ENCODE data around the gene SLC27A2.

The SLC27A2 gene

GRCh38 chr15:50236433-50236832 lies 54.4 kb downstream of the SLC27A2 start:
- in situ Hi-C loops (cut with HindIII; ENCODE audit: low sequenced_read_pairs) = no loop called here
- no peak overlapping the region for H3K4me3 ChIP-seq (ENCODE audit: low read depth, low read length)
- TF ChIP-seq CTCF (IDR thresholded peaks at IDR 0.05; ENCODE audit: low read depth, low read length, missing control alignments) = no peak
- no peak for DNase-seq (ENCODE audit: low read depth)

GRCh38 chr15:50238255-50238654 lies 56.3 kb downstream of the SLC27A2 start:
- no peak for DNase-seq (ENCODE audit: low read depth)
- in situ Hi-C loops (cut with HindIII; ENCODE audit: low sequenced_read_pairs) = no loop called here
- TF ChIP-seq CTCF (IDR thresholded peaks at IDR 0.05; ENCODE audit: low read depth, low read length, missing control alignments) = no peak
- H3K4me3 ChIP-seq (ENCODE audit: low read depth, low read length) = no peak overlapping the region

DNA sequence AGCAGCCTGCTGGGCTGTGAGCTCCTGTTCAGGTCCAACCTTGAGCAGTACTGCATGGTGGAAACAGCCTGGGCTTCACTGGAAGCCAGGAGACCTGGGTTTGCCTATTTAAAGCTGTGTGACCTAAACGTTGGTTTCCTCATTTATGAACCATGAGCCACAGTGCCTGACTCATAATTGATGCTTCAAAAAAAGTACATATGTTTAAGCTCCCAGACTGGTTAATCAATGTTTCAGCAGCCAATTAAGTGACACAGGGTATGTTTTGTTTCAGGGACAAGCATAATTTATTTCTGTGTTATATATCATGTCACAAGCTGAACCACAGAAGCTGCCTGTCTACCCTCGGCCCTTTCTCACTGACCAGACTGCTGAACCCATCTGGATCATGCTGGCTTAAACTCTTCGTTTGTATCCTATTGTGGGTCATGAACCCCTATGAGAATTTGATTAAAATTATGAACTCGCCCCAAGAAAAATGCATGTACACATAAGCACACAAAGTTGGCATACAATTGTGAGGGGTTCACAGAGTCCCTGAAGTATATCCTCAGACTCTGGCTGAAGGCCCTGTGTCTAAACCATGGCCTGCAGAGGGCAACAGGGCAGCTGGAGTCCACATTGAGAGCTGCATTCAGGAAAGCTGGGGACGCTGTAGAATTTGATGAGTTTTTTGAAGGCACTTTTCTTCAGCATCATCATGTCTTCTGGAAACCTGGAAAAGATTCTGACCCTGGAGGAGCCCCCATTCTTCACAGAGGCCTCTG lies 59.9 kb downstream of the SLC27A2 start:
- in situ Hi-C loops (cut with HindIII; ENCODE audit: low sequenced_read_pairs) = no loop called here
- no peak for DNase-seq (ENCODE audit: low read depth)
- TF ChIP-seq CTCF (IDR thresholded peaks at IDR 0.05; ENCODE audit: low read depth, low read length, missing control alignments) = no peak
- H3K4me3 ChIP-seq (ENCODE audit: low read depth, low read length) = no peak overlapping the region

- TF ChIP-seq CTCF (IDR thresholded peaks at IDR 0.05; ENCODE audit: low read depth, low read length, missing control alignments) = no peak
- DNase-seq (ENCODE audit: low read depth) = no peak
- H3K4me3 ChIP-seq (ENCODE audit: low read depth, low read length) = no peak overlapping the region
- in situ Hi-C loops (cut with HindIII; ENCODE audit: low sequenced_read_pairs) = no loop called here
Measured at GRCh38 chr15:50244153-50244552, 62.2 kb downstream of the SLC27A2 start.

DNA sequence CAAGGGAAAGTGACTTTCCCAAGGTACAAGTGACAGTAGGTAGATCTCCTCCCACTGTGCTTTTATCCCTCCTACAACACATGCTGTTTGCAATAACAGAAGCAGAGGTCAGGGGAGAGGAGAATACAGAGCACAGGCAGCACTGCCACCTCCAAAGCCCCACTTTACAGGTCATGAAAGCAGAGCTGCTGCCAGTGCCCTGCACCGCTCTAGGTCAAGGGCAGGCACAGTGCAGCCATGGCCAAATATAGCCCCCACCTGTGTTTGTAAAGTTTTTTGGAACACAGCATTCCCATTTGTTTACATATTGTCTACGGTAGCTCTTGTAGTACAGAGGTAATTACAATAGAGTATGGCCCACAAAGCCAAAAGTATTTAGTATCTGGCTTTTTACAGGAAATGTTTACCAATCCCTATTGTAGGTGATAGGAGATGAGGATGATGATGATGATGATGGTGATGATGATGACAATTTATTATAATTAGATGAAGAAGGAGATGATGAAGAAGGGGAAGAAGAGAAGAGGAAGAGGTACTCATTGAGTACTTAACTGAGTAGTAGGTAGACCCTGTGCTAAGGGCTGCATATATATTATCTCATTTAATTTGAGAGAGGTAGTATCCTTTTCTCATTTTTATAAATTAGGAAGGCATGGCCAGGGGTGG lies 63.1 kb downstream of the SLC27A2 start:
- H3K4me3 ChIP-seq (ENCODE audit: low read depth, low read length) = no peak overlapping the region
- no peak for DNase-seq (ENCODE audit: low read depth)
- in situ Hi-C loops (cut with HindIII; ENCODE audit: low sequenced_read_pairs) = no loop called here
- no peak for TF ChIP-seq CTCF (IDR thresholded peaks at IDR 0.05; ENCODE audit: low read depth, low read length, missing control alignments)

DNA sequence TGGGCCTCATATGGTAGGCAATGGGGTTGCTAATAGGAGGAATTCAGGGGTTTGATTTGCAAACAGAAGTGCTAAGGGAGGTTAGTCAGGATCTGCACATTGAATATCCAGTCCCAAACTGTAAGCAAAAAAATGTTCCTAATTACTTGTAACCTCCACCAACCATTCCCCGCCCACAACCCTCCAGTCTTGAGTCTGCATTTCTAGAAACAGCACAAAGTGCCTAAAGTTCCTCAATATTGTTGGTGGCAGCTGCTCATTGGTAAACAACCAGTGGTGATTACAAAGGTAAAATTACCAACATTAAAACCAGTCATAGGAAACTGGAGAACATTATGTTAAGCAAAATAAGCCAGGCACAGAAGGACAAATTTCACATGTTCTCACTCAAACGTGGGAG lies 64.6 kb downstream of the SLC27A2 start:
- no peak for TF ChIP-seq CTCF (IDR thresholded peaks at IDR 0.05; ENCODE audit: low read depth, low read length, missing control alignments)
- in situ Hi-C loops (cut with HindIII; ENCODE audit: low sequenced_read_pairs) = no loop called here
- H3K4me3 ChIP-seq (ENCODE audit: low read depth, low read length) = no peak overlapping the region
- no peak for DNase-seq (ENCODE audit: low read depth)

All from astrocyte of the cerebellum (primary cell).